GM18508 (cell line): Measurements from ENCODE around the gene RTL3.
"Not testable (repeated sequence)": the region's sequence is repeated elsewhere in the genome, so short reads cannot be mapped to it uniquely, and the experiment has no call there.

ENCODE experiments used
- ATAC-seq: cut with Tn5 transposase; IDR thresholded peaks from one replicate; pipeline ENCODE4 v1.9.1; 2021; ENCODE audit warnings: moderate number of reproducible peaks; ENCODE audit not compliant: insufficient read depth, unreplicated experiment

Gene RTL3

GRCh38 chrX:78658845-78659744 lies at the start of gene RTL3:
RTL3 (minus strand) TSS chrX:78659328; CDS start chrX:78658420, 908 bp downstream.
- ATAC-seq, result no peak

GRCh38 chrX:78708816-78709215 lies 49.7 kb upstream of the RTL3 start:
- ATAC-seq, result no peak

- no peak for ATAC-seq
These were observed 49.1 kb upstream of the RTL3 start for GRCh38 chrX:78708262-78708661.

GRCh38 chrX:78706071-78706470 lies 46.9 kb upstream of the RTL3 start:
- ATAC-seq, result no peak

GRCh38 chrX:78693536-78693935 lies 34.4 kb upstream of the RTL3 start:
- ATAC-seq, result no peak

GRCh38 chrX:78693012-78693411 lies 33.9 kb upstream of the RTL3 start:
- no peak for ATAC-seq

GRCh38 chrX:78687586-78687985 lies 28.5 kb upstream of the RTL3 start:
- ATAC-seq, result peak; percentile 79

- no peak for ATAC-seq
These were observed 14.1 kb upstream of the RTL3 start for GRCh38 chrX:78673246-78673645.

- ATAC-seq, result no peak
These were observed 6.2 kb upstream of the RTL3 start for GRCh38 chrX:78665342-78665741.

- no peak for ATAC-seq
These were observed 2.7 kb upstream of the RTL3 start for GRCh38 chrX:78661836-78662235.

- no peak for ATAC-seq
These were observed 827 bp upstream of the RTL3 start for GRCh38 chrX:78659955-78660354.

GRCh38 chrX:78658414-78658813 lies 714 bp downstream of the RTL3 start:
- no peak for ATAC-seq

GRCh38 chrX:78655642-78656041 lies 3.5 kb downstream of the RTL3 start:
- ATAC-seq, result no peak

- ATAC-seq, result no peak
These were observed 5.9 kb downstream of the RTL3 start for GRCh38 chrX:78653118-78653822.

- ATAC-seq, result peak; percentile 82
These were observed 8.2 kb downstream of the RTL3 start for GRCh38 chrX:78650906-78651437.

- ATAC-seq, result no peak
These were observed 15.3 kb downstream of the RTL3 start for GRCh38 chrX:78643874-78644273.

- ATAC-seq, result no peak
These were observed 16.0 kb downstream of the RTL3 start for GRCh38 chrX:78643096-78643495.

- ATAC-seq, result not testable (repeated sequence)
These were observed 23.0 kb downstream of the RTL3 start for GRCh38 chrX:78636096-78636495.

GRCh38 chrX:78624962-78625909 lies 33.9 kb downstream of the RTL3 start:
- ATAC-seq, result no peak

- ATAC-seq, result no peak
These were observed 34.7 kb downstream of the RTL3 start for GRCh38 chrX:78624426-78624825.
